HL-60 (cell line): ENCODE results near the gene SPACA1.
"Not testable (repeated sequence)": the region's sequence is repeated elsewhere in the genome, so short reads cannot be mapped to it uniquely, and the experiment has no call there.

ENCODE experiments used
- DNase-seq, 2 experiments: peaks; one replicate each; pipeline ENCODE4 v3.0.0-alpha.2; 2010 to 2020; ENCODE audit warnings: low read depth in 1 of 2, low spot score in 1 of 2
- H3K27ac ChIP-seq: fragments of 250-450 bp; sonication (Bioruptor Pico); replicated peaks from 2 replicates; pipeline ENCODE4 v1.5.1; 2020; ENCODE audit warnings: mild to moderate bottlenecking, moderate library complexity
- H3K27me3 ChIP-seq: fragments of 250-450 bp; sonication (Bioruptor Pico); 2 replicates; pipeline ENCODE4 v1.5.1; 2021; ENCODE audit warnings: mild to moderate bottlenecking, moderate library complexity; ENCODE audit not compliant: insufficient read depth, poor library complexity, severe bottlenecking
- H3K4me3 ChIP-seq: replicated peaks from 2 replicates; pipeline ENCODE4 v1.5.1; 2011; ENCODE audit warnings: mild to moderate bottlenecking, control low read depth, low read length; ENCODE audit not compliant: insufficient read depth
- CTCF ChIP-seq: IDR thresholded peaks from one replicate; pipeline ENCODE4 v1.5.1; 2011; ENCODE audit warnings: low read length, control low read depth, inconsistent platforms; ENCODE audit not compliant: insufficient read depth
- GABPA ChIP-seq: IDR thresholded peaks from 2 replicates; pipeline ENCODE4 v1.6.1; 2012; ENCODE audit warnings: low read depth
- POLR2AphosphoS5 ChIP-seq: IDR thresholded peaks from 2 replicates; pipeline ENCODE4 v1.6.1; 2012; ENCODE audit warnings: low read depth
- REST ChIP-seq: IDR thresholded peaks from 2 replicates; pipeline ENCODE4 v1.6.1; 2012; ENCODE audit warnings: low read depth; ENCODE audit not compliant: insufficient replicate concordance
- SPI1 ChIP-seq: IDR thresholded peaks from 2 replicates; pipeline ENCODE4 v1.6.1; 2012; ENCODE audit warnings: low read depth, mild to moderate bottlenecking, borderline replicate concordance
- long read RNA-seq: library from polyadenylated mRNA; unstranded; transcript quantifications from one replicate; pipeline ENCODE4 v2.0.0, GENCODE V29; 2020

SPACA1 gene
- long read RNA-seq = 0 reads

- Histone ChIP-seq H3K4me3 (no peak within 1 kb of the TSS), H3K27ac (no peak within 1 kb of the TSS), H3K27me3 (no peaks in the 10 kb centered on the region)
- TF ChIP-seq SPI1 (no peak), GABPA (no peak), CTCF (no peak), REST (no peak), POLR2AphosphoS5 (no peak)
- no peak for DNase-seq
Observed at GRCh38 chr6:88047510-88048150, at the start of gene SPACA1. SPACA1 (plus strand) TSS chr6:88047841; CDS start chr6:88047906, 65 bp downstream.

GRCh38 chr6:88000713-88001112, 46.9 kb upstream of the SPACA1 start:
- H3K27me3 ChIP-seq = no peaks in the 10 kb centered on the region

GRCh38 chr6:88001279-88001678, 46.4 kb upstream of the SPACA1 start:
- not testable (repeated sequence) for DNase-seq, H3K27me3 ChIP-seq, H3K27ac ChIP-seq, H3K4me3 ChIP-seq

More at GRCh38 chr6:88000713-88001112, 46.9 kb upstream of the SPACA1 start:
- no peak for TF ChIP-seq REST
- Histone ChIP-seq H3K27ac (no peak overlapping the region), H3K4me3 (no peak overlapping the region)
- DNase-seq = no peak

- no peak overlapping the region for H3K27ac ChIP-seq
- DNase-seq = no peak
- H3K27me3 ChIP-seq = no peaks in the 10 kb centered on the region
- no peak overlapping the region for H3K4me3 ChIP-seq
- no peak for TF ChIP-seq SPI1
- TF ChIP-seq GABPA = no peak
- TF ChIP-seq REST = no peak
- no peak for TF ChIP-seq POLR2AphosphoS5
- no peak for TF ChIP-seq CTCF
Observed at GRCh38 chr6:88004707-88005106, 42.9 kb upstream of the SPACA1 start.
